Brain microvascular endothelial cell (primary cell): ENCODE results near the gene HDAC9.

ENCODE experiments used
- DNase-seq: peaks from one replicate; pipeline ENCODE4 v3.0.0-alpha.2; 2020
- H3K27ac ChIP-seq: fragments of 250-450 bp; sonication (Bioruptor Pico); 2 replicates; pipeline ENCODE4 v1.5.1; 2020; ENCODE audit warnings: mild to moderate bottlenecking, moderate library complexity
- H3K27me3 ChIP-seq: fragments of 250-450 bp; sonication (Bioruptor Pico); replicated peaks from 2 replicates; pipeline ENCODE4 v1.5.1; 2020; ENCODE audit warnings: mild to moderate bottlenecking
- H3K36me3 ChIP-seq: fragments of 250-450 bp; sonication (Bioruptor Pico); replicated peaks from 2 replicates; pipeline ENCODE4 v1.5.1; 2020; ENCODE audit warnings: mild to moderate bottlenecking
- H3K4me3 ChIP-seq: 2 replicates; pipeline ENCODE4 v1.5.1; 2011; ENCODE audit warnings: low read depth, mild to moderate bottlenecking, control low read depth, low read length, moderate library complexity
- CTCF ChIP-seq: IDR thresholded peaks from 2 replicates; pipeline ENCODE4 v1.5.1; 2011; ENCODE audit warnings: low read depth, mild to moderate bottlenecking, moderate library complexity, low read length, control low read depth, inconsistent platforms; ENCODE audit errors: missing control alignments
- in situ Hi-C: cut with HindIII; loops from 2 replicates; pipeline ENCODE4 v1.10.0; 2017; ENCODE audit warnings: low sequenced_read_pairs, low pct_ligation_motif_present

Gene HDAC9

GRCh38 chr7:18458830-18459229 is 36.7 kb upstream of the HDAC9 start:
- Histone ChIP-seq H3K27ac (no peak overlapping the region), H3K36me3 (no peaks in the 10 kb centered on the region), H3K4me3 (no peak overlapping the region), H3K27me3 (no peaks in the 10 kb centered on the region)
- in situ Hi-C loops: no loop called here
- no peak for DNase-seq
- TF ChIP-seq CTCF: no peak

GRCh38 chr7:18459484-18460245 is 35.9 kb upstream of the HDAC9 start:
- DNase-seq: no peak
- TF ChIP-seq CTCF: no peak

GRCh38 chr7:18461785-18462467 is 33.6 kb upstream of the HDAC9 start:
- no peak for DNase-seq
- in situ Hi-C loops: no loop called here
- Histone ChIP-seq H3K27me3 (no peaks in the 10 kb centered on the region), H3K4me3 (no peak overlapping the region), H3K27ac (no peak overlapping the region), H3K36me3 (no peaks in the 10 kb centered on the region)
- no peak for TF ChIP-seq CTCF

More at GRCh38 chr7:18459484-18460245, 35.9 kb upstream of the HDAC9 start:
- no peak overlapping the region for H3K27ac ChIP-seq
- H3K4me3 ChIP-seq: no peak overlapping the region
- H3K27me3 ChIP-seq: no peaks in the 10 kb centered on the region
- H3K36me3 ChIP-seq: no peaks in the 10 kb centered on the region
- in situ Hi-C loops: no loop called here

GRCh38 chr7:18464830-18465229 is 30.7 kb upstream of the HDAC9 start:
- H3K27ac ChIP-seq: no peak overlapping the region
- no peak for DNase-seq
- no peak overlapping the region for H3K4me3 ChIP-seq
- in situ Hi-C loops: no loop called here
- no peak for TF ChIP-seq CTCF
- no peaks in the 10 kb centered on the region for H3K36me3 ChIP-seq
- no peaks in the 10 kb centered on the region for H3K27me3 ChIP-seq

GRCh38 chr7:18467011-18467410 is 28.5 kb upstream of the HDAC9 start:
- H3K27me3 ChIP-seq: no peaks in the 10 kb centered on the region
- DNase-seq: no peak
- TF ChIP-seq CTCF: no peak
- no peak overlapping the region for H3K4me3 ChIP-seq
- no peak overlapping the region for H3K27ac ChIP-seq
- H3K36me3 ChIP-seq: no peaks in the 10 kb centered on the region
- in situ Hi-C loops: no loop called here
